Naive B cell (primary cell): ENCODE results near the gene GALNT9. TPM values are rescaled to one million over a fixed set of nuclear protein-coding genes. Genes with fewer than 3 reads are reported as not detected.
A peak's percentile ranks its signal among the peaks of the same experiment; 100 is the strongest.

Experiments
- ATAC-seq, 2 donors: fragments of 150-1000 bp; cut with Tn5 transposase; 2 replicates each; pipeline ENCODE4 v1.10.0; 2021; ENCODE audit warnings: low read depth in 2 of 2, mild to moderate bottlenecking in 2 of 2, moderate library complexity in 2 of 2
- DNase-seq: peaks from one replicate; pipeline ENCODE4 v3.0.0; 2022
- H3K27ac Mint-ChIP-seq, 6 donors: one replicate each; pipeline ENCODE4 v1.8.0; 2020 to 2022; ENCODE audit warnings: mild to moderate bottlenecking in 6 of 6, mixed read lengths in 6 of 6, moderate library complexity in 5 of 6, inconsistent platforms in 2 of 6
- H3K27me3 Mint-ChIP-seq, 3 donors: one replicate each; pipeline ENCODE4 v1.8.0; 2021 to 2022; ENCODE audit warnings: mixed read lengths in 3 of 3, mild to moderate bottlenecking in 1 of 3
- H3K36me3 Mint-ChIP-seq, 2 donors: one replicate each; pipeline ENCODE4 v1.8.0; 2020 to 2022; ENCODE audit warnings: mixed read lengths in 2 of 2, inconsistent platforms in 1 of 2, mild to moderate bottlenecking in 1 of 2
- H3K4me1 Mint-ChIP-seq, 3 donors: one replicate each; pipeline ENCODE4 v1.8.0; 2020 to 2022; ENCODE audit warnings: mixed read lengths in 3 of 3, inconsistent platforms in 1 of 3, mild to moderate bottlenecking in 1 of 3, moderate library complexity in 1 of 3
- H3K4me3 Mint-ChIP-seq, 8 donors: one replicate each; pipeline ENCODE4 v1.8.0; 2020 to 2022; ENCODE audit warnings: mild to moderate bottlenecking in 8 of 8, mixed read lengths in 8 of 8, moderate library complexity in 8 of 8, inconsistent platforms in 2 of 8
- H3K9me3 Mint-ChIP-seq, 7 donors: one replicate each; pipeline ENCODE4 v1.8.0; 2020 to 2022; ENCODE audit warnings: mixed read lengths in 7 of 7, mild to moderate bottlenecking in 5 of 7, inconsistent platforms in 2 of 7, moderate library complexity in 1 of 7
- polyA plus RNA-seq, 6 donors: library from polyadenylated mRNA; unstranded; fragments of 300-500 nt; fragmentation: Illumina TruSeq; gene quantifications; one replicate each; pipeline ENCODE4 v1.2.3, GENCODE V29; 2021; ENCODE audit warnings: low read depth in 6 of 6

The GALNT9 gene
- polyA plus RNA-seq, 6 donors from 2014 or later: 0.43 to 3.0 (median 0.74) TPM; not detected in 3

DNA sequence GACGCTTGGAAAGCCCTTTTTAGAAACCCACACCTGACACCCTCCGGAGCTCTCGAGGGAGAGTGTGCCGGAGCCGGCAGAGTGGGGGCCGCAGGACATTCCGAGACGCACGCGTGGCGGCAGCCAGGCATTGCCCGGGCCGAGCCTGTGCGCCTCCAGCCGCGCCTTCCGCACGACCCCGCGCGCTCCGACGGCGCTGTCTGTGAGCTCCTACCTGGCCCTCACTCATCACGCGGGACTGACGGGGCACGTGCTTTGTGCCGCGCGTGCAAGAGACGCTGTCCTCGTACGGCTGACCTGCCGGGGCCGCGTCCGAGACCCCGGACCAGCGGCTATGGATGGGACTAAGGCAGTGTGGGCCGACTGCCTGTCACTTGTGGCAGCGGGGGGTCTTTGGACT, 5.2 kb downstream of the GALNT9 start:
- Mint-ChIP-seq H3K27me3 (peaks cover 18 to 75% (median 53%) of the 10 kb centered on the region in 3 donors), H3K4me1 (peaks cover 0 to 13% (median 3%) of the 10 kb centered on the region in 3 donors), H3K27ac (no peak overlapping the region), H3K9me3 (peaks cover 0 to 2% (median 0%) of the 10 kb centered on the region in 7 donors), H3K36me3 (no peaks in the 10 kb centered on the region), H3K4me3 (no peak overlapping the region)
- no peak for ATAC-seq
- DNase-seq: no peak

DNA sequence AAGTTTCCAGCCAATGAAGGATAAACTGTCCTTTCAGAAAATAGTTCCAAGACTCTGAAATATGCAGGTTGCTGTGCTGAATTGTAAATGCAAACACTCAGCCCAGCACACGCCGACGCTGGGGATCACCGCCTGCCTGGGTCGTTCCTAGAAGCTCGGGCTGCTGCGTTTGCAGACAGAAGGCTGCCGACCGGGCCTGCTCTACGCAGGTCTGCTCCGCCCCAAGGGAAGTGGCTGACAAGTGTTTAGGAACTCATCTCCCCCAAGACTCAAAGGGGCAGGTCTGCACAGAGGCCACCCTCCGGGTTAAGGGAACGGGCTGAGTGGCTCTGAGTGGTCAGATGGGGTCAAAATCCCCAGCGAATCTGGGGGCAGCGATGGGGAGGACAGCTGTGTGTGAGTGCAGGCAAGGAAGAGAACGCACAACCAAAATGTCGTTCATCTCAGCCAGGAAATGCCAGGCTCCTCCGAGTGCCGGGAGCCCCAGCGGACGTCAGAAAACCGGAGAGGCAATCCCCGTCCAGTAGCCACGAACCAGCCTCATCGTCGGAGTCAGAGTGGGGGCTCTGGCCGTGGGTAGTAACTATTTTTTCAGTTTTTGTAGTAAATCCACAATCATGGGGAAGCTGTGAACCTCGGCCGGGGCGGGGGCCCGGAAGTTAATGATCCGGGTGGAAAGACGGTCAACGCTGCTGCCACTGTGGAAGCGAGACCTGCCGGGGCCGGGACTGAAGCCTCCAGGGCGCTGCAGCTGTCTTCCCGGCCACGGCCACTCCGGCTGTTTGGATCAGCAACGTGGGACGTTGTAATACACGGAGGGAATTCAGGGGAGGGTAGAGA, 6.0 kb downstream of the GALNT9 start:
- H3K4me1 Mint-ChIP-seq: peaks cover 0 to 13% (median 3%) of the 10 kb centered on the region in 3 donors
- DNase-seq (no peak), ATAC-seq (no peak)
- H3K27ac Mint-ChIP-seq: peak overlapping the region in 3 of 6 donors; percentile 65 to 80 (median 73)
- H3K9me3 Mint-ChIP-seq: peaks cover 0 to 2% (median 0%) of the 10 kb centered on the region in 7 donors
- no peaks in the 10 kb centered on the region for H3K36me3 Mint-ChIP-seq
- peak overlapping the region; percentile 13 to 74 (median 25) for H3K4me3 Mint-ChIP-seq
- H3K27me3 Mint-ChIP-seq: peaks cover 18 to 69% (median 52%) of the 10 kb centered on the region in 3 donors

DNA sequence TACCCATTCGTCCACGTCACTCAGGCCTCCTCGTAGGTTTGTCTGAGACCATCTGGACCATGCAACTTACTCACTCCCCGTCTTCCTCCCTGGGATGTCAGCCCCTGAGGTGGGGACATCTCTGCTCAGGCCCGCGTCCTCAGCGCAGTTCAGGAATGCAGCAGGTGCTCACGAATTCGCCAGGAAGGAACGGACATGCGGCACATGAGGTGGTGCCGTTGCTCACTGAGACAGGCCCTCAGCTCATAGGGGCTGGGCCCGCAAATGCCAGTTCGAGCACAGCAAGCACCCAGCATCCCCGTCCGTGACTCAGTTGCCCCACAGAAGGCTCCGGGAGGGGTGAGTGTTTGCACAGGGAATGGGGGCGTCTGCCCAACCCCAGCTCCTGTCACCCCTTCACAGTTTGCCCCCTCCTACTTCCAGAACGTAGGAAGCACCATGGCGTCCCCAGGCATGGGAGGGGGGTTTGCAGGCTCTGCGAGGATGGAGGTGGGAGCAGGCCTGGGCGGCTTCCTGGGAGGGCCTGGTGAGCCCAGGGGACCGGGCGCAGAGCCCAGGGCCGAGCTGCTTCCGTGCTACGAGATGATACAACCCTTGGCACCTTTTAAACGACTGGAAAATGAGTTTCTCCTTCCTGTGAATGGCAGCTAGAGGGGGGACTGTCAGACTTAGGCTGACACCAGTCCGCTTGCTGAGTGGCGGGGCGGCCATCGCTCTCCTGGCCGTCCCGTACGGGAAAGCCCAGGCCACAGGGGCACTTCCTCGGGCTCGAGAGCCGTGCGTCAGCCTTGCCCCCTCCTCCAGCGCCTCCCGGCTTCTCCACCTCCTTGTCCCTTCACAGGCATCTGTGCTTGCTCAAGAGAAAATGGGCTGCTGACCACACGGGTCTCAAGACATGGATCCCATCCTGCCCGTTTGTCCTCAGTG, 6.9 kb downstream of the GALNT9 start:
- ATAC-seq (no peak), DNase-seq (no peak)
- peaks cover 0 to 13% (median 3%) of the 10 kb centered on the region in 3 donors for H3K4me1 Mint-ChIP-seq
- H3K27me3 Mint-ChIP-seq: peaks cover 17 to 62% (median 49%) of the 10 kb centered on the region in 3 donors
- H3K27ac Mint-ChIP-seq: peak overlapping the region in 1 of 6 donors; percentile 73
- no peaks in the 10 kb centered on the region for H3K36me3 Mint-ChIP-seq
- peak overlapping the region in 1 of 8 donors; percentile 15 for H3K4me3 Mint-ChIP-seq
- H3K9me3 Mint-ChIP-seq: peaks cover 0 to 2% (median 0%) of the 10 kb centered on the region in 7 donors

DNA sequence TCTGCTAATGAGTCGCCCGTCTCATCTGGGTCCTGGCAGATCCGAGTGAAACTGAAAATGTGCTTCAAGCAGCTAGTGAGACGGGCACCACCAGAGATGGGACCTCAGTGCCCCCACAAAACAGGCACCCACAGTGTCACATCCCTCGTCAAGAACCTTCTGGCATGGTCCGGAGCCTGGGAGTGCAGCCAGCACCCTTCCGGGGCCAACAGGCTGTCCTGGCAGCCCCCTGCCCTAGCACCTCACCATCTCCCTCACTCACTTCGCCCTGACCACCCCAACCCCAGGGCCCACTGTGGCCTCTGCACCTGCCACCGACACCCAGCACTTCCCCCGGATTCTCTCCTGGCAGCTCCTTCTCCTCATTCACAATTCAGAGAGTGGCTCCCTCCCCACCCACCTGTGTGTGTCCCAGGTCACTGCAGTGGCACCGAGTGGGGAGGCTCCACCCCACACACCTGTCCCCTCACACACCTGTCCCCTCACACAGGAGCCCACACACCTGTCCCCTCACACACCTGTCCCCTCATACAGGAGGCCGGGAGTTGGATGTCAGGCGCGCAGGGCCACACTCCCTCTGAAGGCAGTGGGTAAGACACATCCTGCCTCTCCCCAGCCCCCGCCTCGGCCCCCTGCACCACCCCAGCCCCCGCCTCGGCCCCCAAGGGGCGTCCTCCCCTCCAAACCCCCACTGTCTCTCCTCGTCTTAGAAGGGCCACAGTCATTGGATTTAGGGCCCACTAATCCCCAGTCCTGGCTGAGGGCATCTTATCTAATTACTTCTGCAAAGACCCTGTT, 7.9 kb downstream of the GALNT9 start:
- Mint-ChIP-seq H3K4me3 (peak overlapping the region in 1 of 8 donors; percentile 29), H3K36me3 (no peaks in the 10 kb centered on the region), H3K27me3 (peaks cover 10 to 62% (median 49%) of the 10 kb centered on the region in 3 donors), H3K4me1 (peaks cover 0 to 10% (median 0%) of the 10 kb centered on the region in 3 donors), H3K9me3 (no peaks in the 10 kb centered on the region), H3K27ac (no peak overlapping the region)
- ATAC-seq: no peak
- DNase-seq: no peak

DNA sequence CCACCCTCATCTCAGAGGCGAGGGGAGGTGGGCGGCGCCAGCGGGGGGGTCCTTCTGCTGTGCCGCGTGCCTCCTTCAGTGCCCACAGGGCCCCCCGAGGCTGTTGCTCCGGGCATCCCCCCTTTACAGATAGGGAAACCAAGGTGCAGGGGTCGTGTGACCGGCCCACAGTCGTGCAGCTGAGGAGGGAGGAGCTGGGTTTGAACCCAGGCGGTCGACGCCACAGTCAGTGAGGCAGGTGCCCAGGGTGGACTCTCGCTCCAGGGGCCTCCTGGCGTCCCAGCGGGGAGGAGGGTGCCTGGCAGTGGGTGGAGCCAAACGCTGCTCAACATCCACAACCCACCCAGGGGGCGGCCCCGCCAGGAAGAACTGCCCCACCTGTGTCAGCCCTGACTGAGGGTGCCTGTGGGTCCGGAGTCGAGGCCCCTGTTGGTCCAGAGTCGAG, 8.6 kb downstream of the GALNT9 start:
- Mint-ChIP-seq H3K27ac (no peak overlapping the region), H3K4me3 (no peak overlapping the region), H3K4me1 (peaks cover 0 to 10% (median 0%) of the 10 kb centered on the region in 3 donors), H3K27me3 (peaks cover 6 to 58% (median 45%) of the 10 kb centered on the region in 3 donors), H3K9me3 (no peaks in the 10 kb centered on the region), H3K36me3 (no peaks in the 10 kb centered on the region)
- DNase-seq: no peak
- no peak for ATAC-seq

DNA sequence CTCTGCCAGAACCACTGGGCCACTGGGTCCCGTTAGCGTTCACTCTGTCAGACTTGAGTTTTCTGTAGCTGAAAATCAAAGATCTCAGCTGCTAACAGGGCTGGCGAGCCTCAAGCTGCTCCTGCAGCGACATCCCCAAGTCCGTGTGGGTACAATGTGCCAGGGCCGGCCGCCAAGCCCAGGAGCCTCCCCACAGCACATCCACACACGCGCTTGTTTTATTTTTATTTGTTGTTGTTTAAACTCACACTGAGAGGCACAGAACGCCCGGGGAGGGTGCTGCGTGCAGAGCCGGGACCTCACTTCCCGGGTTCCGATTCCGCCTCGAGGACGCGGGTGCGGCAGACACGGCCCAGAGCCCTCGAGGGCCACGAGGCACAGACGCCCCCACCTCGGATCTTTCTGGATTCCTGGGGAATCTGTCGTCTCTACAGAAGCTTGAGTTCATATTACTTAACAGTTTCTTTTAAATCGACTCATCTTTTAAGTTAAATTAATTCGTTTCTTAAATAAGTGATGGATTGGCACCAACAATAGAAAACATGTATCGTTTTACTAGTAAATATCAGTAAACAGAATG, 9.3 kb downstream of the GALNT9 start:
- H3K9me3 Mint-ChIP-seq: no peaks in the 10 kb centered on the region
- peaks cover 5 to 51% (median 42%) of the 10 kb centered on the region in 3 donors for H3K27me3 Mint-ChIP-seq
- peak overlapping the region in 1 of 8 donors; percentile 30 for H3K4me3 Mint-ChIP-seq
- DNase-seq (no peak), ATAC-seq (no peak)
- H3K4me1 Mint-ChIP-seq: peaks cover 0 to 10% (median 0%) of the 10 kb centered on the region in 3 donors
- H3K27ac Mint-ChIP-seq: no peak overlapping the region
- H3K36me3 Mint-ChIP-seq: no peaks in the 10 kb centered on the region

DNA sequence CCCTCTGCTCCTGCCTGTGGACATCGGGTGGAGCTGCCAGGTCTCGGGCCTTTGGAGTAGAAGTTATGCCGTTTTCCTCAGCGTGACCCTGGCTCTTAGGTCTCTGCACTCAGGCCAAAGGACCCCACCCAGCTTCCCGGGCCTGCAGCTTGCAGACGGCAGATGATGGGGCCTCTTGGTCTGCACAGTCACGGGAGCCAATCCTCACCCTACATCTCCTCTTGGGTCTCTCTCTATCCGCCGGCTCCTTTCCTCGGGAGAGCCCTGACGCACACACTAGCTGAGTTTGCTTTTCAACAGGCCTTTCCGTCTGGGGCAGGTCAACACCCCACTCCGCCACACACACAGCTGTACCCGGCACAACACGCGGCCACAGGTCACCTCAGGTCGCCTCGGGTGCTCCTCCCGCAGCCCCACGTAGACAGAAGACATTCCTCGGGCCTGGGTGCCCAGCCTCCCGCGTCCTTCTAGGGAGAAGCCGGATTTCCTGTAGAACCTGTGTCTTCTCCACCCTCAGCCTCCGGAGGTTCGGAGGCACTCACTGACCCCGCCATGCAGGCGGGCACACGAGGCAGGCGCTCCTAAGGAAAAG, 9.9 kb downstream of the GALNT9 start:
- no peak for DNase-seq
- Mint-ChIP-seq H3K36me3 (no peaks in the 10 kb centered on the region), H3K27ac (no peak overlapping the region), H3K4me1 (peaks cover 0 to 10% (median 0%) of the 10 kb centered on the region in 3 donors), H3K4me3 (no peak overlapping the region), H3K9me3 (no peaks in the 10 kb centered on the region), H3K27me3 (peaks cover 0 to 45% (median 38%) of the 10 kb centered on the region in 3 donors)
- ATAC-seq: no peak

DNA sequence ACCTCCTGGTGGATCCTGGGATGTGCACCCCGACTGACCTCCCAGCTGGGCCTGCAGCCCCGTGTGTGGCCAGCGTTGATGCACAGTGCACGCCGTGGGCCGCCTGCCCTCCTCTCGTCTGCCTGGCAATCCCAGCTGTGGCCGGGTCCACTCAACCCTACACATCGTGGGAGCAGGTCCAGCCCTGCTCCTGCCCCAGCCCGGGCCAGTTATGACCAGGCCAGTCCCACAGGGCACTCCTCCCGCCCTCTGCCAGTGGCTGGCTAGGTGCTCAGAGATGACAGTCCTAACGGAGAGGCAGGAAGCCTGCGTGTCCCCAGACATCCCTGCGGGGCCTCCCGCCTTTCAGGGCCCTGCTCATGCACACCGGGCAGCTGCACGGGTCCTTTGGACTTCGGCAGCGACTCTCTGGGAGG, 10.8 kb downstream of the GALNT9 start:
- H3K27me3 Mint-ChIP-seq: peaks cover 0 to 43% (median 38%) of the 10 kb centered on the region in 3 donors
- no peak for DNase-seq
- no peak for ATAC-seq
- H3K9me3 Mint-ChIP-seq: peaks cover 0 to 4% (median 0%) of the 10 kb centered on the region in 7 donors
- H3K27ac Mint-ChIP-seq: no peak overlapping the region
- H3K4me3 Mint-ChIP-seq: no peak overlapping the region
- H3K36me3 Mint-ChIP-seq: no peaks in the 10 kb centered on the region
- peaks cover 0 to 8% (median 0%) of the 10 kb centered on the region in 3 donors for H3K4me1 Mint-ChIP-seq

DNA sequence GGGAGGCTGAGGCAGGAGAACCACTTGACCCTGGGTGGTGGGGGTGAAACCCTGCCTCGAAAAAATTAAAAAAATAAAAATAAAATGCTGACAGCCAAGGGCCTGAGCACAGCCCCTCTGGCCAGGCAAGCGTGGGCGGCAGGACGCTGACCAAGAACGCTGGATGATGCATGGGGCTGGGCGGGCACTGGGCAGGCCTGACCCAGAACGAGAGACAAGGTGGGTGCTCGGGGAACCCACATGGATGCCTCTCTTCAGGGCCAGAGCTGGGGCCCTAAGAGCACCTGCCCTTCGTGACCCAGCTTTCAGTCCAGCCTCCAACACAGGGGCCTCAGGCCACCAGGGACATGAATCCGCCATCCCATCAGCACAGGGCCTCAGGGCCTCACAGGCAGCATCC, 11.3 kb downstream of the GALNT9 start:
- Mint-ChIP-seq H3K9me3 (peaks cover 0 to 4% (median 0%) of the 10 kb centered on the region in 7 donors), H3K4me3 (no peak overlapping the region), H3K36me3 (no peaks in the 10 kb centered on the region), H3K4me1 (peaks cover 0 to 3% (median 0%) of the 10 kb centered on the region in 3 donors), H3K27ac (no peak overlapping the region), H3K27me3 (peaks cover 0 to 39% (median 34%) of the 10 kb centered on the region in 3 donors)
- DNase-seq (no peak), ATAC-seq (no peak)

DNA sequence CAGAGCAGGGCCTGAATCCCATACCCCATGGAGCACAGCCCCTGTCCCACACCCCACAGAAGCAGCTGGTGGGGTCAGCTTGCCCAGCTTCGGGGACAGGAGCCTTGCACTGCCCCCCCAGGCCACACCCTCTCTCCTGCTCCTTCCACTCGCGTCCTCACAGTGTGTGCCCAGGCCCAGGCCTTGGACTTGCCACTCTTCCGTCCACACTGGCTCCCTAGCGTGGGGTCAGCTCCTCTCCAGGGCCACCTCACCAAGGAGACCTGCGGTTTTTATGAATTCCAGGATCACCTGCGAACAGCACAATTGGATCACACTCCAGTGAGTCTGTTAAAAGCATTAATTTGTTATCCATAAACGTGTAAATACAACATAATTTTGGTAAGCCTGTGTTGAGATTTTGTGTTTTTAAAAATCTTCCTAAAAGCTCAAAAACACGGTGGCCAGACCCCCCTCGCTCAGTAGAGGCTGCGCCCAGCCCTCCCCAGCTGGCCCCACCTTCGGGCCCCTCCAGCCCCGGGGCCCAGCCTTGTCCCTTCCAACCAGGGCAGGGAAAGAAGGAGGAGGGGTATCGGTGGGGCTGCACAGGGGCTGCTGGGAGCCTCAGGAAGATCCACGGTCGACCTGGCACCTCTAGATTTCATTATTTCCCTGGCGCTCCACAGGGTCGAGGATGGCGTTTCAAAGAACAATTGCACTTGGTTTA, 12.0 kb downstream of the GALNT9 start:
- Mint-ChIP-seq H3K4me1 (no peaks in the 10 kb centered on the region), H3K27me3 (peaks cover 0 to 34% (median 30%) of the 10 kb centered on the region in 3 donors), H3K36me3 (no peaks in the 10 kb centered on the region), H3K27ac (peak overlapping the region in 1 of 6 donors; percentile 69), H3K9me3 (peaks cover 0 to 5% (median 4%) of the 10 kb centered on the region in 7 donors), H3K4me3 (no peak overlapping the region)
- DNase-seq: no peak
- no peak for ATAC-seq

DNA sequence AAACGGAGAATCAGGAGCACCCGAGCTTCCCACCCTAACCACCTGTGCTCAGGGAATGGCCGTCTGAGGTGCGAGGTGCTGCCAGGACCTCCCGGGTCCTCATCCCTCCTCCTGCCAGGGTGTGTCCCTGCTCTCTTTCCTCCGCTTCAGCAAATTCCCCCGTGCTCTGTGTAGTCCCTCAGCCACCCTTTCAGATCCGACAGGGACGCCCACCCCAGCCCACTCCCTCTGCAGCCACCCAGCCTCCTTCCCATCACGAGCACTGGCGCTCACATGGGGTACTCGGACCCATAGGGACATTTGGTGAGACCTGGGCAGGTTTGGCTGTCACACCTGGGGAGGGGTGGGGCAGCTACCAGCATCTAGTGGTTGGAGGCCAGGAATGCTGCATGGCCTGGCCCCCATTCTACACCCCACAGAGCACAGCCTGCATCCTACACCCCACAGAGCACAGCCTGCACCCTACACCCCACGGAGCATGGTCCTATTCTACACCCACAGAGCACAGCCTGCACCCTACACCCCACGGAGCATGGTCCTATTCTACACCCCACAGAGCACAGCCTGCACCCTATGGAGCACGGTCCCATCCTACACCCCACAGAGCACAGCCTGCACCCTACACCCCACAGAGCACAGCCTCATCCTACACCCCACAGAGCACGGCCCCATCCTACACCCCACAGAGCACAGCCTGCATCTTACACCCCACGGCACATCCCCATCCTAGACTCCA, 12.7 kb downstream of the GALNT9 start:
- DNase-seq: no peak
- ATAC-seq: no peak
- H3K9me3 Mint-ChIP-seq: peaks cover 6 to 9% (median 8%) of the 10 kb centered on the region in 7 donors
- peaks cover 0 to 5% of the 10 kb centered on the region in 2 donors for H3K36me3 Mint-ChIP-seq
- H3K27ac Mint-ChIP-seq: no peak overlapping the region
- H3K27me3 Mint-ChIP-seq: peaks cover 0 to 26% (median 24%) of the 10 kb centered on the region in 3 donors
- no peak overlapping the region for H3K4me3 Mint-ChIP-seq
- no peaks in the 10 kb centered on the region for H3K4me1 Mint-ChIP-seq
